HepG2 (cell line): ENCODE data around the gene TLCD3B. TPM values are rescaled to one million over a fixed set of nuclear protein-coding genes. Genes with fewer than 3 reads are reported as not detected.

ENCODE experiments used
- ARNT2 ChIP-seq: sonication (generic); formaldehyde crosslinking; IDR thresholded peaks from 2 replicates; pipeline ENCODE4 v1.8.0; 2022; ENCODE audit warnings: mild to moderate bottlenecking, low read depth, missing genetic modification reagents, moderate library complexity
- FOXK2 ChIP-seq: fragments of 450-650 bp; IDR thresholded peaks from 2 replicates; pipeline ENCODE4 v1.6.1; 2016
- NFE2L1 ChIP-seq: sonication (generic); formaldehyde crosslinking; IDR thresholded peaks from 2 replicates; pipeline ENCODE4 v1.4.0; 2020; ENCODE audit warnings: missing genetic modification reagents, mild to moderate bottlenecking, borderline replicate concordance
- NFYC ChIP-seq: IDR thresholded peaks from 2 replicates; pipeline ENCODE4 v1.6.1; 2016; ENCODE audit warnings: missing genetic modification reagents, missing compliant biosample characterization
- RFX3 ChIP-seq: IDR thresholded peaks from 2 replicates; pipeline ENCODE4 v1.6.1; 2016; ENCODE audit warnings: missing biosample characterization, missing genetic modification reagents
- ZC3H13 ChIP-seq: sonication (generic); formaldehyde crosslinking; IDR thresholded peaks from 2 replicates; pipeline ENCODE4 v1.8.1; 2023; ENCODE audit warnings: mild to moderate bottlenecking, missing genetic modification reagents, moderate library complexity
- ZNF550 ChIP-seq: sonication (generic); formaldehyde crosslinking; IDR thresholded peaks from 2 replicates; pipeline ENCODE4 v1.4.0; 2020; ENCODE audit warnings: mild to moderate bottlenecking, missing genetic modification reagents, borderline replicate concordance
- ZNF564 ChIP-seq: sonication (generic); formaldehyde crosslinking; IDR thresholded peaks from 2 replicates; pipeline ENCODE4 v1.8.1; 2023; ENCODE audit warnings: mild to moderate bottlenecking, missing genetic modification reagents
- ZNF567 ChIP-seq: sonication (generic); formaldehyde crosslinking; IDR thresholded peaks from 2 replicates; pipeline ENCODE4 v1.8.1; 2023; ENCODE audit warnings: mild to moderate bottlenecking, missing genetic modification reagents, borderline replicate concordance
- ZNF572 ChIP-seq: sonication (generic); formaldehyde crosslinking; IDR thresholded peaks from 2 replicates; pipeline ENCODE4 v1.5.1; 2020; ENCODE audit warnings: mild to moderate bottlenecking, missing genetic modification reagents
- ZNF746 ChIP-seq: sonication (generic); formaldehyde crosslinking; IDR thresholded peaks from 2 replicates; pipeline ENCODE4 v1.8.0; 2022; ENCODE audit warnings: mild to moderate bottlenecking, missing genetic modification reagents
- ZNF891 ChIP-seq: sonication (generic); formaldehyde crosslinking; IDR thresholded peaks from 2 replicates; pipeline ENCODE4 v1.5.0; 2020; ENCODE audit warnings: mild to moderate bottlenecking, missing genetic modification reagents
- ZSCAN29 ChIP-seq: sonication (generic); formaldehyde crosslinking; conservative IDR thresholded peaks from 2 replicates; pipeline ENCODE4 v1.4.0; 2020; ENCODE audit warnings: mild to moderate bottlenecking, missing genetic modification reagents
- ZSCAN31 ChIP-seq: sonication (generic); formaldehyde crosslinking; IDR thresholded peaks from 2 replicates; pipeline ENCODE4 v1.5.0; 2020; ENCODE audit warnings: low read depth, mild to moderate bottlenecking, missing genetic modification reagents
- polyA plus RNA-seq, 8 experiments: library from polyadenylated mRNA; depleted of rRNA in 3 of 8; stranded (reverse) in 7 of 8; unstranded in 1 of 8; fragments of >200 nt; fragmentation: Illumina TruSeq in 4 of 8; extraction: Trizol in 4 of 8; gene quantifications; 2 replicates each; pipeline versions ENCODE4 v1.2.1 to v1.2.3, GENCODE V29; 2011 to 2016; ENCODE audit warnings: low read depth in 4 of 8, missing spikeins in 1 of 8, mixed read lengths in 1 of 8; ENCODE audit not compliant: insufficient read depth in 1 of 8
- total RNA-seq, 5 experiments: library from RNA; depleted of rRNA; stranded (reverse); fragments of >200 nt; fragmentation: Illumina TruSeq; extraction: Trizol; gene quantifications; 2 replicates each; pipeline ENCODE4 v1.2.3, GENCODE V29; 2016; ENCODE audit warnings: low read depth in 1 of 5
- TF ChIP-seq, protein P1 (sequence below): IDR thresholded peaks from 2 replicates; pipeline ENCODE4 v1.6.1; 2016; ENCODE audit warnings: low read depth
- TF ChIP-seq, protein P2 (sequence below): sonication (generic); formaldehyde crosslinking; IDR thresholded peaks from 2 replicates; pipeline ENCODE4 v1.5.1; 2020; ENCODE audit warnings: missing genetic modification reagents, mild to moderate bottlenecking, borderline replicate concordance
- TF ChIP-seq, protein P3 (sequence below): sonication (generic); formaldehyde crosslinking; IDR thresholded peaks from 2 replicates; pipeline ENCODE4 v1.5.0; 2020; ENCODE audit warnings: missing genetic modification reagents
- TF ChIP-seq, protein P4 (sequence below): sonication (generic); formaldehyde crosslinking; IDR thresholded peaks from 2 replicates; pipeline ENCODE4; 2020; ENCODE audit warnings: missing genetic modification reagents, mild to moderate bottlenecking, borderline replicate concordance
- TF ChIP-seq, protein P5 (sequence below): sonication (generic); formaldehyde crosslinking; IDR thresholded peaks from 2 replicates; pipeline ENCODE4 v1.4.0; 2020; ENCODE audit warnings: mild to moderate bottlenecking, low read depth, missing genetic modification reagents
- TF ChIP-seq, protein P6 (sequence below): sonication (generic); formaldehyde crosslinking; IDR thresholded peaks from 2 replicates; pipeline ENCODE4 v1.9.0; 2021; ENCODE audit warnings: missing genetic modification reagents, borderline replicate concordance

The TLCD3B gene
- total and polyA plus RNA-seq, 2 of the 13 experiments (the other 11 are each of a cell fraction or from before 2014, with no cell fraction given): not detected

DNA sequence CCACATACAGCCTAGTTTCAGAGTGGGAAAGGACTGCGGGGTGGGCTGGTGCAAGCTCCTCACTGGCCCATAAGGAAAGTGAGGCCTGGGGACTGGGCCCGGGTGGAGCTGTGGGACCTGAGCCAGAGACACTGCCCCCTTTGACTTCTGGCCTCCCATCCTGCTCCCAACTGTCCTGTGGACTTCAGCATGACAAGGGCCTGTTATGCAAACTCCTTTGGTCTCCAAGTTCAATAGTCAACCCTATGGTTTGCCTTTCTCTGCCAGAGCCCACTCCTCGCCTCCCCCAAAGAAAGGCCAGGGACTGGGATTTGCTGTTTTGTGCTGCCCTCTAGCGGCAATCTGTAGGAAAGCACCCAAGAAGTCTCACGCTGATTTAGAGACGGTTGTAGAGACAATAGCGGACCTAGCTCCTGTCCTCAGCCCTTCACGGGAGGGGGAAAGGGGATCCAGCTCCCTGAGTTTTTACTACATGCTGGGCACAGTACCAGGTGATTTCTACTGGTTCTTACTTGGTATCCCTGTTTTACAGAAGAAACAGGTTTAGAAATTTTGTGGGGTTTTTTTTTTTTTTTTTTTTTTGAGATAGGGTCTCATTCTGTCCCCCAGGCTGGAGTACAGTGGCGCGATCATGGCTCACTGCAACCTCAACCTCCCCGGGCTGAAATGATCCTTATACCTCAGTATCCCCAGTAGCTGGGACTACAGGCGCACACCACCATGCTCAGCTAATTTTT, 1.2 kb upstream of the TLCD3B start (continued):
- TF ChIP-seq, protein P1, sequence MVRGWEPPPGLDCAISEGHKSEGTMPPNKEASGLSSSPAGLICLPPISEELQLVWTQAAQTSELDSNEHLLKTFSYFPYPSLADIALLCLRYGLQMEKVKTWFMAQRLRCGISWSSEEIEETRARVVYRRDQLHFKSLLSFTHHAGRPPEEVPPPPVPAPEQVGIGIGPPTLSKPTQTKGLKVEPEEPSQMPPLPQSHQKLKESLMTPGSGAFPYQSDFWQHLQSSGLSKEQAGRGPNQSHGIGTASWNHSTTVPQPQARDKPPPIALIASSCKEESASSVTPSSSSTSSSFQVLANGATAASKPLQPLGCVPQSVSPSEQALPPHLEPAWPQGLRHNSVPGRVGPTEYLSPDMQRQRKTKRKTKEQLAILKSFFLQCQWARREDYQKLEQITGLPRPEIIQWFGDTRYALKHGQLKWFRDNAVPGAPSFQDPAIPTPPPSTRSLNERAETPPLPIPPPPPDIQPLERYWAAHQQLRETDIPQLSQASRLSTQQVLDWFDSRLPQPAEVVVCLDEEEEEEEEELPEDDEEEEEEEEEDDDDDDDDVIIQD (CRISPR knock-in tag): no peak
- TF ChIP-seq NFE2L1 (CRISPR knock-in tag): no peak
- no peak for TF ChIP-seq ZC3H13 (CRISPR knock-in tag)
- no peak for TF ChIP-seq ZSCAN29 (CRISPR knock-in tag)
- no peak for TF ChIP-seq FOXK2
- TF ChIP-seq ZNF746 (CRISPR knock-in tag): 0 out of 2 replicates have a peak, but pooled peaks have one; percentile 40
- 0 out of 2 replicates have a peak, but pooled peaks have one; percentile 49 for TF ChIP-seq ZNF572 (CRISPR knock-in tag)
- TF ChIP-seq NFYC (CRISPR knock-in tag): no peak
- no peak for TF ChIP-seq ARNT2 (CRISPR knock-in tag)
- TF ChIP-seq ZNF564 (CRISPR knock-in tag): no peak
- TF ChIP-seq, protein P2, sequence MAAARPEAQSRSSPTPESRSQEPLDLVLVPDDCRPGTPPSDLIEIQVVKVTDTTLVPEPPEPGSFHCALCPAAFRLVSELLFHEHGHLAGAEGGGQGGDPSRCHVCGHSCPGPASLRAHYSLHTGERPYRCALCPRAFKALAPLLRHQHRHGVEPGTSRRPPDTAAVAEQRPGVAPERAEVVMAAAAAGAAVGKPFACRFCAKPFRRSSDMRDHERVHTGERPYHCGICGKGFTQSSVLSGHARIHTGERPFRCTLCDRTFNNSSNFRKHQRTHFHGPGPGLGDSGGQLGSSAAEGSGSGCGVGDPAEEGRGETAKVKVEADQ (CRISPR knock-in tag): no peak
- TF ChIP-seq, protein P3, sequence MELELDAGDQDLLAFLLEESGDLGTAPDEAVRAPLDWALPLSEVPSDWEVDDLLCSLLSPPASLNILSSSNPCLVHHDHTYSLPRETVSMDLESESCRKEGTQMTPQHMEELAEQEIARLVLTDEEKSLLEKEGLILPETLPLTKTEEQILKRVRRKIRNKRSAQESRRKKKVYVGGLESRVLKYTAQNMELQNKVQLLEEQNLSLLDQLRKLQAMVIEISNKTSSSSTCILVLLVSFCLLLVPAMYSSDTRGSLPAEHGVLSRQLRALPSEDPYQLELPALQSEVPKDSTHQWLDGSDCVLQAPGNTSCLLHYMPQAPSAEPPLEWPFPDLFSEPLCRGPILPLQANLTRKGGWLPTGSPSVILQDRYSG (CRISPR knock-in tag): no peak
- TF ChIP-seq ZNF891: peak; percentile 71; the same call in 1 of the 2 replicates
- no peak for TF ChIP-seq ZNF550
- TF ChIP-seq RFX3 (CRISPR knock-in tag): no peak
- TF ChIP-seq, protein P4, sequence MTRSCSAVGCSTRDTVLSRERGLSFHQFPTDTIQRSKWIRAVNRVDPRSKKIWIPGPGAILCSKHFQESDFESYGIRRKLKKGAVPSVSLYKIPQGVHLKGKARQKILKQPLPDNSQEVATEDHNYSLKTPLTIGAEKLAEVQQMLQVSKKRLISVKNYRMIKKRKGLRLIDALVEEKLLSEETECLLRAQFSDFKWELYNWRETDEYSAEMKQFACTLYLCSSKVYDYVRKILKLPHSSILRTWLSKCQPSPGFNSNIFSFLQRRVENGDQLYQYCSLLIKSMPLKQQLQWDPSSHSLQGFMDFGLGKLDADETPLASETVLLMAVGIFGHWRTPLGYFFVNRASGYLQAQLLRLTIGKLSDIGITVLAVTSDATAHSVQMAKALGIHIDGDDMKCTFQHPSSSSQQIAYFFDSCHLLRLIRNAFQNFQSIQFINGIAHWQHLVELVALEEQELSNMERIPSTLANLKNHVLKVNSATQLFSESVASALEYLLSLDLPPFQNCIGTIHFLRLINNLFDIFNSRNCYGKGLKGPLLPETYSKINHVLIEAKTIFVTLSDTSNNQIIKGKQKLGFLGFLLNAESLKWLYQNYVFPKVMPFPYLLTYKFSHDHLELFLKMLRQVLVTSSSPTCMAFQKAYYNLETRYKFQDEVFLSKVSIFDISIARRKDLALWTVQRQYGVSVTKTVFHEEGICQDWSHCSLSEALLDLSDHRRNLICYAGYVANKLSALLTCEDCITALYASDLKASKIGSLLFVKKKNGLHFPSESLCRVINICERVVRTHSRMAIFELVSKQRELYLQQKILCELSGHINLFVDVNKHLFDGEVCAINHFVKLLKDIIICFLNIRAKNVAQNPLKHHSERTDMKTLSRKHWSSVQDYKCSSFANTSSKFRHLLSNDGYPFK (CRISPR knock-in tag): no peak
- no peak for TF ChIP-seq ZNF567 (CRISPR knock-in tag)
- TF ChIP-seq ZSCAN31: no peak
- TF ChIP-seq, protein P5, sequence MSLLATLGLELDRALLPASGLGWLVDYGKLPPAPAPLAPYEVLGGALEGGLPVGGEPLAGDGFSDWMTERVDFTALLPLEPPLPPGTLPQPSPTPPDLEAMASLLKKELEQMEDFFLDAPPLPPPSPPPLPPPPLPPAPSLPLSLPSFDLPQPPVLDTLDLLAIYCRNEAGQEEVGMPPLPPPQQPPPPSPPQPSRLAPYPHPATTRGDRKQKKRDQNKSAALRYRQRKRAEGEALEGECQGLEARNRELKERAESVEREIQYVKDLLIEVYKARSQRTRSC: no peak
- TF ChIP-seq, protein P6, sequence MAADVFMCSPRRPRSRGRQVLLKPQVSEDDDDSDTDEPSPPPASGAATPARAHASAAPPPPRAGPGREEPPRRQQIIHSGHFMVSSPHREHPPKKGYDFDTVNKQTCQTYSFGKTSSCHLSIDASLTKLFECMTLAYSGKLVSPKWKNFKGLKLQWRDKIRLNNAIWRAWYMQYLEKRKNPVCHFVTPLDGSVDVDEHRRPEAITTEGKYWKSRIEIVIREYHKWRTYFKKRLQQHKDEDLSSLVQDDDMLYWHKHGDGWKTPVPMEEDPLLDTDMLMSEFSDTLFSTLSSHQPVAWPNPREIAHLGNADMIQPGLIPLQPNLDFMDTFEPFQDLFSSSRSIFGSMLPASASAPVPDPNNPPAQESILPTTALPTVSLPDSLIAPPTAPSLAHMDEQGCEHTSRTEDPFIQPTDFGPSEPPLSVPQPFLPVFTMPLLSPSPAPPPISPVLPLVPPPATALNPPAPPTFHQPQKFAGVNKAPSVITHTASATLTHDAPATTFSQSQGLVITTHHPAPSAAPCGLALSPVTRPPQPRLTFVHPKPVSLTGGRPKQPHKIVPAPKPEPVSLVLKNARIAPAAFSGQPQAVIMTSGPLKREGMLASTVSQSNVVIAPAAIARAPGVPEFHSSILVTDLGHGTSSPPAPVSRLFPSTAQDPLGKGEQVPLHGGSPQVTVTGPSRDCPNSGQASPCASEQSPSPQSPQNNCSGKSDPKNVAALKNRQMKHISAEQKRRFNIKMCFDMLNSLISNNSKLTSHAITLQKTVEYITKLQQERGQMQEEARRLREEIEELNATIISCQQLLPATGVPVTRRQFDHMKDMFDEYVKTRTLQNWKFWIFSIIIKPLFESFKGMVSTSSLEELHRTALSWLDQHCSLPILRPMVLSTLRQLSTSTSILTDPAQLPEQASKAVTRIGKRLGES (CRISPR knock-in tag): no peak
